ENCODE results near the gene ZFP64. TPM values are rescaled to one million over a fixed set of nuclear protein-coding genes. Genes with fewer than 3 reads are reported as not detected.

The ZFP64 gene
- total RNA-seq, 1 donor from 2014 or later, result 8.3 TPM

DNA sequence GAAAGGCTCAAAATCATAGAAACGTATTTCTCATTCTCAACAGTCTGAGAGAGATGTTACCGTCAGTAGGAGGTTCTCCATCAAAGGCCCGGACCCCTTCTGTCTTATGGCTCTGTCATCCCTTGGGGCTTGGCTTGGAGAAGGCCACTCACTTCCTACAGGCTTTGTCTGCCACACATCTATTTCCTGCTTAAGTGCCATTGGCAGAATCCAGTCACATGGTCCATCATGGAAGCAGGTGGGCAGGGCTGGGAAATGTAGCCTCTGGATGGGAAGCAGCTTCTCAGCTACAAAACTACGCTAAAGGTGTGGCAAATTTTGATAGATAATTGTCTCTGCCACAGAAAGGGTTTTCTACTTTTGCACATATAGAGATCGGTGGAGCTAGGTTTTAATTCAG lies 12.6 kb upstream of the ZFP64 start:
- intact Hi-C loops (cut with micrococcal nuclease), result no loop called here

DNA sequence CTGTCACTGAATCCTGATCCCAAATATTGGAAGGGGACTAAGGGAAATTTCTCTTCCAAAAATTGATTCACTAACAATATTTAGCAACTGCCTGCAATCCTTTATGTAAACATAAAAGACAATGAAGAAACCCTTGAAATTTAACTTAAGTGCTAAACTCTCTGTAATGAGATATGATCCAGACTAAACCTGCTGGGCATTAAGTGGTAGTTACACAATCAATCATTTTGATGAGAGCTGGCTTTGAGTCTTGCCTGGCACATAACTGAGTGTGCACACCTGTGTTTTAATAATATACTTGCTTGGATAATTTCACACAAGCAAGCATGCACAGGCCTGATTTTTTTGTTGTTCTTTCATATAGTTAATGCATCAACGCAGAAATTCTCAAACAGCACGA lies 9.8 kb upstream of the ZFP64 start:
- intact Hi-C loops (cut with micrococcal nuclease), result no loop called here

DNA sequence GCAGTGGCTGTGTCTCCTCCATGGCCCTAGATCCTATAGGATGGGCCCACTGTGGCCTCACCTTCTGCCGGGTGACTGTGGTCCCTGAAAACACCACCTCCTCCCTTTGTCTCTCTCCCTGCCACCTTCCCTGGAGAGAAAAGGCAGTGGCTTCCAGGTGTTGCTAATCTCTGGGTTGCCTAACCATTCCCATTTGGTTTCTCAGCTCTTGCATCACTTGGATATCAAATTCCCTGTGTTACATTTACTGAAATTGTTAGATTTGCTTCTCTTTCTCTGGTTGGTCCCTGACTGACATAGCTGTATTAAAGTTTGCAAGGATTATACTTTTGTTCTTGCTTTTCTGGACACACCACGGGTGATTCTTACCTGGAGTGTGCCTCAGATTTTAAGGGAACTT lies 9.3 kb upstream of the ZFP64 start:
- intact Hi-C loops (cut with micrococcal nuclease), result no loop called here

DNA sequence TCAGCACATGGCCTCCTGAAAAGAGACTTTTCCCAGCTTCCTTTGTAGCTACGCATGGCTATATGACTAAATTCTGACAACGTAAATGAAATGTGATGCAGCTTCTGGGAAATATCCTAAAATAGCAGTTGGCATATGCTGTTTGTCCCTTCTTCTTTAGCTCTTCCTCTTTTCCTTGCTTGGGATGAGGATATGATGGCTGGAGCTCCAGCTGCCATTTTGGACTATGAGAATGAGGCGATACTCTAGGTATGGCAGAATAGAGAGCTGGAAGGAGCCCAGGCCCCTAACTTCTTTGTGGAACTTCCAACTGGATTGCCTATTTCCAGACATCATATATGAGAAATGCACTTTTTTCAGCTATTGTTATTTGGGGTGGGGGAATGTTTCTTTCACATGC lies 5.3 kb upstream of the ZFP64 start:
- intact Hi-C loops (cut with micrococcal nuclease), result no loop called here

DNA sequence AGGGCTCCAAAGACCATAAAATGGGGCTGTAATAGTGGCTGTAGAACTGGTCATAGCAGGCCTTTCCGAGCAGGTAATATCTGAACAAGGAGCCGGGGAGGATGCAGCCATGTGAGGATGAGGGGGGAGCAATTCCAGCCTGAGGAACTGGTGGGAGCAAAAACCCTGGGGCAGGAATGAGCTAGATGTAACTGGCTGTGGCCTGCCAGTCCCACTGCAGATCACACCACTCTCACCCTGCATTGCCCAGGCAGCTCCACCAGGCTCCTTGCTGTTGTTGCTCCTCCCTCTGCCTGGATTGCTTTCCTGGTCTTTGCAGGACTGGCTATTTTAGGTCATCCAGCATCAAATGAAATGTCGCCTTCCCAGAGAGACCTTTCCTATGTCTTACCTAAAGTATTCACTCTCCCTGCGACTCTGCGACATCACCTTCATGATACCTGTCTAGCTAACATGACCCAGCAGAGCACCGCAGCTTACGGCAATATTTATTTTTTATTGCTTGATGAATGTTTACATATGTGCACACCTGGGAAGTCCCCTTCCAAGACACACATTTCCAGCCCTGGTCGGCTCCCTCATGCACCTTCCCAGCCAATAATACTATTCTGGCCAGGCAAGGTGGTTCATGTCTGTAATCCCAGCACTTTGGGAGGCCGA lies 2.4 kb upstream of the ZFP64 start:
- intact Hi-C loops (cut with micrococcal nuclease), result loop anchor here (5.0 kb wide), 2 partner anchors 218 to 792 kb away; no protein-coding TSS in a partner anchor

DNA sequence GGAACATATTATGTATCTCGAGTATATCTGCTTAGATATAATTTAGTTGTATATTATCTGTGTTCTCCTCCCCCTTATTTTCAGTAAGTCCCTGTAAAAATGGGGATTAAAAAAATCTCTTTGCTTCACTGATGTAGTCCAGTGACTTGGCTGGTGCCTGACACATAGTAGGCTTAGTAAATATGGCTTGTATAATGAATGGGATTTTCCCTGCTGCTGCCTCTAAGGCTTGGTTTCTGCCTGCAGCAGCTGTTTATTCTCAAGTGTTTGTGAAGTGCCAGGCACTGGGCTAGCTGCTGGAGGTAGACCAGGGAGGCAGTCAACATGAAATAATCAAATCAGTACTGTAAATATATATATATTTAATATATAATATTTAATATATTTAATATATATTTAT lies 1.6 kb upstream of the ZFP64 start:
- intact Hi-C loops (cut with micrococcal nuclease), result loop anchor here (5.0 kb wide), 2 partner anchors 219 to 791 kb away; no protein-coding TSS in a partner anchor

DNA sequence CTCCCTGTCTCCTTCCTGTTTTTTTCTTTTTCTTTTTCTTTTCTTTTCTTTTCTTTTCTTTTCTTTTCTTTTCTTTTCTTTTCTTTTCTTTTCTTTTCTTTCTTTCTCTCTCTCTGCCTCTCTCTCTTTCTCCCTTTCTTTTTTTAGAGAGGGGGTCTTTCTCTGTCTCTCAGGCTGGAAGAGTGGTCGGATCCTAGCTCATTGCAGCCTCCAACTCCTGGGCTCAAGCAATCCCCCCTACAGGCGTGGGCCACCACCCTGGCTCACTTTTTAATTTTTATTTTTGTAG lies 1.1 kb upstream of the ZFP64 start:
- intact Hi-C loops (cut with micrococcal nuclease), result loop anchor here (5.0 kb wide), 2 partner anchors 220 to 790 kb away; no protein-coding TSS in a partner anchor

DNA sequence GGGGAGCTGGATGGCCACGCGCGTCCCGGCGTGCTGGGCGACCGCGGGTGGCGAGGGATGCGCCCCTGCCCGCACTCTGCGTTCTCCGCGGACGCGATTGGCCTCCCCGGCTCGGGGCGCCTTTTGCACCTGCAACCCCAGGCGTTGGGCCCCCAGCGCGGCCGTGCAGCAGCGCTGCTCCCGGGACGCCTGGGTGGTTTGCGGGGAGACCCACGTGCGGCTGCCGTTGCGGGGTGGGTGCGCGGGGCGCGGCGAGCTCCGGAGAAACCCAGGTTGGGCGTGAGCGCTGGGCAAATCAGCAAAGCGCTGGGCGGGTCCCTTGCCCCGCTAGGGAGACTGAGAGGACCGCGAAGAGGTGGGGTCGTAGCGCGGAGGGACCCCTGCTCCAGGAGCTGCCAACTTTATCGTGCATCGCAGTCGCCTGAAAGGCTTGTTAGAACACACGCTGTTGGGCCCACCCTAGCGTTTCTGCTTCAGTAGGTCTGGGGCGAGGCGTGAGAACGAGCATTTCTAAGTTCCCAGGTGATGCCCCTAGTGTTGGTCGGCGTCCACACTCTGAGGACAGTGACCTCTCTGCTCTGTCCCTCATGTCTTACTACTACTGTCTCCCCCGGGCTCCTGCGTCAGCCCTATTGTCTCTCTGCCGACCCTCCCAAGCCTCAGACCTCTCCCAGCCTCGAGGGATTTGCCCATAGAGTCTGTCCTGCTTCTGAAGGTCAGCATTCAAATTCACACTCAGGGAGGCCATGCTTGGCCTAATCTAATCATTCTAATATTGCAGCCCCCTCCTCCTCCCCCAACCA lies 538 bp upstream of the ZFP64 start:
- intact Hi-C loops (cut with micrococcal nuclease), result loop anchor here (5.0 kb wide), 2 partner anchors 220 to 790 kb away; no protein-coding TSS in a partner anchor

DNA sequence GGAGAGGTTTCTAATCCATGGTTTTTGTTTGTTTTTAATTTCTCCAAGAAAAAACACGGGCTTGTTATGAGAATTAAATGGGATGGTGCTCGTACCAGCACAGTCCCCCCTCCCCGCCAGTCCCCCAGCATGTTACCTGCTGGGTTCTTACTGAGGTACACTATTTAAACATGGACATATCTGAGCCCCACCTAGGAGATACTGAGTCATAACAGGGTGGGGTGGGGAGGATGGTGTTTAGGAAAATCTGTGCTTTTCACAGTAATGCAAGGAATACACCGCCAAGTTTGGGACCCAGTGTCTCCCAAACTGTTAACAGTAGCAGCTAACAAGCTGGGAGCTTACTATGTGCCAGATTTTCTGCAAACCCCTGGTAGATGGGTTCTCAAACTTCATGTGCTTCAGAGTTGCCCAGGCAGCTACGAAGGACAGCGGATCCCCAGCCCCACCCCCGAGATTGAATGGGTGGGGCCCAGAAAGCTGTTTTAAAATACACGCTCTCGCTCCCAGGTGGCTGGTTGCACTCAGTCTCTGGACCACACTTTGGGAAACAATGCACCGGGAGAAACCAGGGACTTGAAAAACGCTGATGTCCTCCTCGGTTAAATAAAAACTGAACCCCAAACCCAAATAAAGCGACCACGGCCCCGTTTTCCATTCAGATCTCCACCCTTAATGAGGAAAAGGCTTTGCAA lies 995 bp downstream of the ZFP64 start:
- intact Hi-C loops (cut with micrococcal nuclease), result loop anchor here (5.0 kb wide), 2 partner anchors 222 to 788 kb away; no protein-coding TSS in a partner anchor

DNA sequence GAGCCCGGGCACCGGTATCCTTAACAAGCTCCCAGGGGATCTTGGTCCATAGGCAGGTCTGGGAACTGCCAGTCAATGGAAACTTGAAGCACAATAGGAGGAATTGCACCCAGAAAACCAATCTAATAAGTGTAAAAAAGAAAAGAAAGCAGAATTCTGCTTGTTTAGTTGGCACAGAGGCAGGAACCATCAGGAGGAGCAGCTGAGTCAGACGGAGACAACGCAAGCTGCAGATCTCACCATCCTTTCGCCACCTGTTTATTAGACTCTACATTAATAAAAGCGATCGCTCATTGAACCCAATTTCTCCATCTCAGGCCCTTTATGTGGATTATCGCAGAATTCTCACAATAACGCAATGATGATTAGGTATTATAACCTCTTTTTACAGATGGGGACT lies 9.8 kb downstream of the ZFP64 start:
- intact Hi-C loops (cut with micrococcal nuclease), result no loop called here

DNA sequence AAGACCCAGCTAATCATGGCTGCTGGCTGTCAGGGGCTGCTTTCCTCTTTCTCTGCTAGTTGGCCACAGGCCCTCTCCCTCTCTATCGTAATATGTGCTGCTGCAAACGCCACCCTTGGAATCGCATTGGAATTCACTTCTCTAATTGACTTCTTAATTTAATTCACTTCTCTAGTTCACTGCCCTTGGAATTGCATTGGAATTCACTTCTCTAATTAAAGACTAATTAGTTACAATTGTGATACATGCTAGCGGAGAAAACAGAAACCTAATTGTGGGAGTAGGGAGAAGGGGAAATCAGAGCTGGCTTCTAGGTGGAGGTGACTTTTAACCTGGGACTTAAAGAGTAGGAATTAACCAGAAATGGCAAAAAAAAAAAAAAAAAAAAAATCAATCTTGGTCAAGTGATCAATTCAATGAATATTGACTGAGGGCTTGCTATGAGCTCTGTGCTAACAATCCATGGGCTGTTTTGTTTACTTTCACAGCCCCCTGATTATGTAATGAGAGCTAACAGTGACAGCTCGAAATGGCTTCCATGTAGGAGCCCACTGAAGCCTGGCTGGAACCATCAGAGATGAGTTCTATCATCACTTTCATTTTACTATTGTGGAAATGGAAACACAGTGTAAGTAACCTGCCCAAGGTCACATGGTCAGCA lies 11.3 kb downstream of the ZFP64 start:
- intact Hi-C loops (cut with micrococcal nuclease), result no loop called here

DNA sequence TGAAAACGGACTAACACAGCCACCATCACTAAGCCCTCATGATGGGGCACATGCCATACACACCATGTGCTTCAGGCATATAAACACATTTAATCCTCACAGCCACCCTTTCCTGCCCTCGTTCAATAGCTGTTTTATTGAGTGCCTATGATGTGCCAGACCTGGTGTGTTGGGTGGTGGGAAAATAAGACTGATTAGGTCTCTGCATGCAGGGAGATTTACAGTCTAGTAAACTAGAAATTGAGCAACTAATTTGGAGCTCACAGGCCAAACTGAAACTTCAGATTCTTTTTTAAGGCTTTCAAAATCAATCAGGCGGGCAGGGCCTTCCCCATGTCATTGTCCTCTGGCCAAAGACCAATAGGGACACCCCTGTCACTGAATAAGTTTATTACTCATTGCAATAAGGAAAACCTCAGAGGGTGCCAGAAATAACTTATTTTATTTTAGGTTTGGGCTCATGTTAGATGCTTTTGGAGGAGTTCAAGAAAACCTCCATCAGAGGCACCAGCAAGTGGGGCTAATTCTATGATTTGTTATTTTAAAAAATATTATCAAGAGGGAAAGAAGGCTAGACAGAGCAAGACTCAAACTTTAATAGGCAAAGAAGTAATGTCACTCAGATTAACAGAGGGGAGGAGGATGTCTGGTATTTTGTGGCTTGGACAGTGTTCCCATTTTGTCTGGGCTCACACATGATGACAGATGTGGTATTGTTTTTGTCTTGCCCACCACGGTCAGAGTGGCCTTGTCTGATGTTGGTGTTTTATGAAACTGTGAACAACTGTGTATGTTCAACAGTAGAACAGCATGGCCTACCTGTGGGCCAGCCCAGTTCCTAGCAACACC lies 12.0 kb downstream of the ZFP64 start:
- intact Hi-C loops (cut with micrococcal nuclease), result no loop called here

DNA sequence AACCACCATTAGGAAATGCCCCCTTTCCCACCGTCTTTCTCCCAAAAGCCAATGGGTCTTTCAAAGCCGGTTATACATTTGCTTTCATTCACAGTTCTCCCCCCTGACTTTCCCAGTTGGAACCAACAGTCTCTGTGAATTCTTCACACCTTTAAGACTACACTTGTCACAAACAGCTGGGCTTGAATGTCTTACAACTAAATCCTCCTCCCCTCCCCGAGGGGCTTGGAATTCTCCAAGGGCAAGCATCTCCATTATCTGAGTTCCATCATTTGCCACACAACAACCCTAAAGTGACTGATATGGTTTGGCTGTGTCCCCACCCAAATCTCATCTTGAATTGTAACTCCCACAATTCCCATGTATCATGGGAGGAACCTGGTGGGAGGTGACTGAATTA lies 12.9 kb downstream of the ZFP64 start:
- intact Hi-C loops (cut with micrococcal nuclease), result no loop called here

DNA sequence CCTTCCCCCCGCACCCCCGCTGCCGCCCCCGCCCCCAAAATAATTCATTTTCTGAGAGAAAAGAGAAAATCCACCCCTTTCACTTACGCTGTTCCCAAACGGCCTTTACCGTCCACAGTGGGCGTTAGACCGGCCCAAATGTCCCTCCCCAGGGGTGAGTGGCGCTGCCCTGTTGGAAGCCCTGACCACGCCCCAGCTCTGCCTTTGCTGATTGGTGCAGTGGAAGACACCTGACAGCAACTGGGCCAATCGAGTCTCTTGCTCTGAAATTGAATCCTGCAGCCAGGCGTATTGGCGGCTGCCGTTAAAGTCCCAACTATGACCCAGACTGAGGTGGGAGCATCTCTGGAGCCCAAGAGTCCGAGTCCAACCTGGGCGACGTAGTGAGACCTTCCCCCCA lies 15.7 kb downstream of the ZFP64 start:
- intact Hi-C loops (cut with micrococcal nuclease), result no loop called here

DNA sequence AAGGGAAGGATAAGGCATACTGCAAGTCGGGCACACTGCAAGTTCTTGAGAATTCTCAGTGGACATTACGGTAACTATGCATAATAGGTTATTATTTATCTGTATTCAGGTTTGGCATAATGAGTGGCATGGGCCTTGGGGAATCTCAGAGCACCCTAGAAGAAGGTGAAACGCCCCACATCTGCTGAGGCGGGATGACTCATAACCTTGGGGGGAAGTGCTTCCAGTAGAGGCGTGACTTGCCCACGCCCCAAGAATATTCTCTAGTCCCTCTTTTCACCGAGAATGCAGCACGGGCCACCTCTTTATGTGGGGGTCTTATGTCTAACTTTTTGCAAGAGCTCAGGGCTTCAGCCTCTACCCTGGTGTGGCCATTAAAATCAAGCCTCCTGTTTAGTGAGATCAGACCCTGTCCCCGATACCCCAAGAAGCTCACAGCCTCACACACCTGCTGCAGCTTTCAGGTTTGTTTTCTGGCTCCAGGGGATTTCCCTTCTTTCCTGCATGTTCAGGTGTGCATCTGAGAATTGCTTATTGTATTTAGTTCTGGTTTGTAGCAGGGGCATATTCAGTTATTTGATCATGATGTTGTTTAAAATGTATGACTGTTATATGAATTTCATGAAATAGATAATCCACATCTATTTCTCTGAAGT lies 19.1 kb downstream of the ZFP64 start:
- intact Hi-C loops (cut with micrococcal nuclease), result no loop called here

DNA sequence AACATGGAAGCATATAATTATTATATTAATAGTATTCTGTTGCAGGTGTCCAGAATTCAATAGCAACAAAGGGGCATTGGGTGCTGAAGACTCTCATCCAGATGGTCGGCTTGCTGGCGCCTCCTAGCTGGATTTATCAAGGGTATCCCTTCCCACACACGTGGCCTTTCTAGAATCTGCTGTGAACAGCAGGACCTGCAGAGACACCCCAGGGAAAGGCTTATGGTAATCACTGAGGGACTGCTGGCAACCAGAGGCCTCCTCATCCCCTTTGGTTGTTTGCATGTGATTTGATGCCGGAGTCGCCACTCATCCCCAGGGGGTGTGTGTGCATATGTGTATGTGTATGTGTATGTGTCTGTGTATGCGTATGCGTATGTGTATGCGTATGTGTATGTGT lies 20.6 kb downstream of the ZFP64 start:
- intact Hi-C loops (cut with micrococcal nuclease), result no loop called here

DNA sequence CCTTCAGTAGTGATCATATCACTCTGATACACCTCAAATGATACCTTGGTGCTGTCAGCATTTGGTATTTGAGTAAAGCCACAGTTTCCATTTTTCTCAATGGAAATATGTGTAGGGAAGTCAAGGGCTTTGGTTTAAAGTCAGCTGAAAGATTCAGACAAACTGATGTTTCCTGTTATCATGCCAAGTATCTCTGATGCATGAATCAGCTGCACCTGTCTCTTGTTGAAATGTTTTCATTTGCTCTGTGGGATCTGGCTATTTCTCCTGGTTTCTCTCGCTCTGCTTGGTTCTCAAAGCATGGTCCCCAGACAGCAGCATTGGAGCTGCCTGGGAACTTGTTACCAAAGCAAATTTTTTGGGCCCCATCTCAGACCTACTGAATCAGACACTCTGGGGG lies 23.5 kb downstream of the ZFP64 start:
- intact Hi-C loops (cut with micrococcal nuclease), result no loop called here

DNA sequence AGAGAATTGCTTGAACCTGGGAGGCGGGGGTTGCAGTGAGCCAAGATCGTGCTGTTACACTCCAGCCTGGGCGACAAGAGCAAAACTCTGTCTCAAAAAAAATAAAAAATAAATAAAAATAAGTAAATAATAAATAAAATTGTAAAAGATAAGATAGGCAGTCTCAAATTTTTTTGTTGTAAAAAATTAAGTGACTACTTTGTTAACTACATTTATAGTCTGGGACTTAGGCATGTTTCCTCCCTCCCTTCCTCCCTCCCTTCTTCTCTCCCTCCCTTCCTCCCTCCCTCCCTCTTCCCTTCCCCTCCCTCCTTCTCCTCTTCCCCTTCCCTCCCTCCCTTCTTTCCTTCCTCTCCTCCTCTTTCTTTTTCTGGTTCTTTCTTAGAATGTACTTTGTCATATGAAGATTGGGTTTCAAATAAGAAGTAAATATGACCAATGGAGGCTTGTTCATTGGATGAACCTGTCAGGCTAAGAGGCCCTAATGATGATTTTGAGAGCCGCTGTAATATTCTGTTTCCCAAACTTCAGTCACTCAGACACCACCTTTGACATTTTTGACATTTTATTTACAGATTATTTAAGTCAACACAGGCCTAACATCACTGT lies 24.2 kb downstream of the ZFP64 start:
- intact Hi-C loops (cut with micrococcal nuclease), result no loop called here

DNA sequence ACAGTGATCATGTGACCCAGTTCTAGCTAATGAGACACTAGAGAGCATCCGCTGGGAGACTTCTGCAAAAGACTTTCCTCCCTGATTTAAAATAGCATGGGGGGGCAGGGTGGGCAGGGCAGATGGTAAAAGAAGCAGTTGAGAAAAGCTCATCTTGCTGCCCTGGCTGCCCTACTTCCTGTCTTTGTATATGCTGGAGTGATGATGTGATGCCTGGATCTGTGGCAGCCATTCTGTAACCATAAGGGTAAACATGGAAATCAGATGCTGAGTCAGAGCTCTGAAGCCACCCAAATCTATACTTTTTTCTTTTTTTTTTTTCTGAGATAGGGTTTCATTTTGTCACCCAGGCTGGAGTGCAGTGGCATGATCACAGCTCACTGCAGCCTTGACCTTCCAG lies 25.4 kb downstream of the ZFP64 start:
- intact Hi-C loops (cut with micrococcal nuclease), result no loop called here

DNA sequence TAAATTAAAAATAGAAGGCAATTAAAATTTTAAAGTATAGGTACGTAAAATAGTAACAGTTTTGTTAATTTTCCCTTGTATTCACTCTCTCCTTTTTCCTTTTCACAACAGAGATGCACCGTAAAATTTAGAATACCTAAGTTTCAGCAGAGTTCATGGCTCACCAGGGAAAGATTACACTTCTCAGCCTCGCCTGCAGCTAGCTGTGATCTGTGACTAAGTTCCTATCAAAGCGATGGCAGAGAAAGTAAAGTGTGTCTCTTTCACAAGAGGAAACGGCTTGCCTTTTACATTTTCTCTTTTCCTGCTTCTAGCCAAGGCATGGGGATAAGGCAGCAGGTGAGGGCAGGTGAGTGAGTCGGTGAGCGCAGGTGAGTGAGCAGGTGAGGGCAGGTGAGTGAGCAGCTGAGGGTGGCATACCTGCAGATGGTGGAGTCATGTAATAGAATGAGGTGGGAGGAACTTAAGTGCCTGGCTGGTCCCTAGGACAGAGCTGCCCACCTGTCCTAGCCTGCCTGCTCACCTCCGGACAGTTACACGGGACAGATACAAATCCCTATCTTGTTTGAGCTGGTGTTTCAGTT lies 30.9 kb downstream of the ZFP64 start:
- intact Hi-C loops (cut with micrococcal nuclease), result no loop called here
